ENCODE measurements around the gene RTN4R. TPM values are rescaled to one million over a fixed set of nuclear protein-coding genes. Genes with fewer than 3 reads are reported as not detected.

Gene RTN4R
- total and polyA plus RNA-seq, 2 donors (not counting 1 experiment from before 2014, with no cell fraction given), result 0.42 to 0.79 TPM

- Histone ChIP-seq H3K9me3 (ENCODE audit: control extremely low read depth in 1 of 3, control insufficient read depth in 2 of 3, insufficient read depth in 1 of 3, low read length in 2 of 3) (peaks cover 0 to 7% (median 0%) of the 10 kb centered on the region in 3 donors), H3K79me2 (ENCODE audit: control insufficient read depth, insufficient read depth, low read length) (no peaks in the 10 kb centered on the region), H3K36me3 (replicated peaks in 1 of 2; ENCODE audit: control extremely low read depth in 1 of 2, control insufficient read depth in 1 of 2, extremely low read depth in 1 of 2, insufficient read depth in 2 of 2, low read length in 1 of 2) (no peaks in the 10 kb centered on the region), H3K9ac (ENCODE audit: low read length) (peak overlapping the region; percentile 71), H3K27me3 (replicated peaks in 1 of 4; ENCODE audit: control extremely low read depth in 1 of 4, control insufficient read depth in 3 of 4, insufficient read depth in 4 of 4, low read length in 3 of 4) (peaks cover 0 to 7% (median 0%) of the 10 kb centered on the region in 4 experiments), H3K4me2 (replicated peaks; ENCODE audit: low read depth, low read length, poor library complexity, severe bottlenecking) (peak overlapping the region; percentile 99), H4K20me1 (ENCODE audit: control insufficient read depth, insufficient read depth, low read length, poor library complexity, severe bottlenecking) (no peaks in the 10 kb centered on the region), H3K4me1 (ENCODE audit: control insufficient read depth in 2 of 2, insufficient read depth in 2 of 2, low read length in 2 of 2) (peaks cover 4 to 10% of the 10 kb centered on the region in 2 donors), H2AFZ (ENCODE audit: insufficient read depth, low read depth, low read length, poor library complexity, severe bottlenecking) (peak overlapping the region; percentile 99), H3K4me3 (ENCODE audit: control extremely low read depth in 1 of 5, extremely low read depth in 1 of 5, insufficient read depth in 1 of 5, low read depth in 2 of 5, low read length in 4 of 5) (peak overlapping the region in 3 of 5 experiments; percentile 28 to 63 (median 53)), H3K27ac (ENCODE audit: low read length in 2 of 2) (no peak overlapping the region)
- H3K4me3 Mint-ChIP-seq, result peak overlapping the region; percentile 90
- no peak overlapping the region for H3K27ac Mint-ChIP-seq
- ATAC-seq (ENCODE audit: low read depth) (no peak), DNase-seq (no peak)
- ChIA-PET POLR2A (interaction anchor here (0.9 kb wide), 1 partner anchor 277 kb away, joined by 3 read pairs; the partner anchor contains the start of gene TANGO2), CTCF (no interaction called here)
- H3K27me3 Mint-ChIP-seq, result peaks cover 8% of the 10 kb centered on the region
- WGBS (ENCODE audit: insufficient coverage), result 82% methylated on average over 25 of the region's 25 CpGs
- TF ChIP-seq EZH2 (IDR thresholded peaks at IDR 0.05; ENCODE audit: borderline replicate concordance, insufficient read depth, low read depth, low read length, poor library complexity, severe bottlenecking) (no peak), CTCF (IDR thresholded peaks at IDR 0.05) (no peak)
- H3K4me1 Mint-ChIP-seq, result peaks cover 8% of the 10 kb centered on the region
- no peaks in the 10 kb centered on the region for H3K9me3 Mint-ChIP-seq (ENCODE audit: insufficient read depth)
- intact Hi-C loops (cut with micrococcal nuclease), result loop anchor here (2.0 kb wide), 2 partner anchors 217 to 1119 kb away; partner anchors contain the start of genes DGCR8 and SLC25A1
Measured at GRCh38 chr22:20298110-20298802, 30.1 kb upstream of the RTN4R start.
